ENCODE results near the gene SERINC5.
A peak's percentile ranks its signal among the peaks of the same experiment; 100 is the strongest.

The SERINC5 gene

DNA sequence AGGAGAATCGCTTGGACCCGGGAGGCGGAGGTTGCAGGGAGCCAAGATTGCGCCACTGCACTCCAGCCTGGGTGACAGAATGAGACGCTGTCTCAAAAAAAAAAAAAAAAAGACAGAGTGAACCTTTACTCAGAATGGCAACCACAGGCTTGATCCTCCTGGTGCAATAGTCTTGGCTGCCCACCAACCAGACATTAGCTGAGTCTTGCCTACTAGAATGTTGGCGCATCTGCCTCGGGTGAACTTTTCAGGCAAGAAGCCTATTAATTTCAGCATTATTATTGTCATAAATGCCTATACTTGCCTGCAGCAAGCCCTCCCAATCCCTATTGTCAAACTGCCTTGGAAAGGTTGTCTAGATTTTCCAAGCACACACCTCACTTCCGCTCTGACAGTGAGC, 4.2 kb downstream of the SERINC5 start:
- no peak for DNase-seq

DNA sequence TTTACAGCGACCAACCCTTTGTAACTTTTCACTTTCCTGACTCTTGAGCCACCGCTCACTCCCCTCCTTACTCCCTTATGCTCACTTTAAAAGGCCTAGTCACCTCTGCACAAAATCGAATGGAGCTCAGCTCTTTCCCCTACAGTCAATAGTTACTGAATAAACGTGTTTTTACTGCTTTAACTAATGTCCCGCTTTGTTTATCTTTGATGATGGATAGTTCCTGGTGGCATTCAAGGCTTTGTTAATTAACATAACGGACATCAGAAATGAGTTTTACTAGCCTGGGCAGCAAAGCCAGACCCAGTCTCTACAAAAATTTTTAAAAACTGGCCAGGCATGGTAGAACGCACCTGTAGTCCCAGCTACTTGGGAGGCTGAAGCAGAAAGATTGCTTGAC, 5.0 kb downstream of the SERINC5 start:
- no peak for DNase-seq

DNA sequence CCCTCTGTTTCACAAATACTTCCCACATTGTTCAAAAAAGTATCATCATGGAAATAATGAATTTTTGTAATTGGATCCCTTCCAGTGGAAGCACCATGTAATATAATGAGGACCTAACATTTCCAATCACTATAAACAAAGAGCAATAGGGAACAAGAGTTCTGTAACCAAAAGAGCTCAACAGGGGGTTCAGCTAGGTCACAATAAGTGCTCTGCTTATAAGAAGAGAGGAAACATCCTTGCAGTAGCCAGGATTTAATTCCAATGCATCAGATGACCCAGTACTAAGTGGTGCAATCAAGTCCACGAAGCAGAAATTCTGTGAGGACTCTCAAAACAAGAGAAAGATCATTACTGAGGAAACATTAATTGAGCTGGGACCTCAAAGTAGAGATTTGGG, 5.9 kb downstream of the SERINC5 start:
- DNase-seq = no peak

DNA sequence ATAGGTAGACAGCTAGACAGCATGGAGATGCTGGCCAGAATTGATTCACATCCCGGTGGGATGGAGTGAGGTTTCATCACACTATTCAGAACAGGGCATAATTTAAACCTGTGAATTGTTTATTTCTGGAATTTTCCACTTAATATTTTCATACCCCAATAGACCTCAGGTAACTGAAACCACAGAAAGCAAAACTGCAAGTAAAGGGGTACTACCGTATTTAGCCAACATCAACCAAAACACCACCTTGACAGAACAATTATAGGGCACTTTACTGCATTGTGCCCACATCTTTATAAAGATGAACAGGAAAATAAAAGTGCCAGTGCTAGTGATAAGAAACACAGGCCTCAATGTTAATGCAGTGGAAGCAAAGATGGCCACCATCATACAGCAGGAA, 7.5 kb downstream of the SERINC5 start:
- DNase-seq = no peak

DNA sequence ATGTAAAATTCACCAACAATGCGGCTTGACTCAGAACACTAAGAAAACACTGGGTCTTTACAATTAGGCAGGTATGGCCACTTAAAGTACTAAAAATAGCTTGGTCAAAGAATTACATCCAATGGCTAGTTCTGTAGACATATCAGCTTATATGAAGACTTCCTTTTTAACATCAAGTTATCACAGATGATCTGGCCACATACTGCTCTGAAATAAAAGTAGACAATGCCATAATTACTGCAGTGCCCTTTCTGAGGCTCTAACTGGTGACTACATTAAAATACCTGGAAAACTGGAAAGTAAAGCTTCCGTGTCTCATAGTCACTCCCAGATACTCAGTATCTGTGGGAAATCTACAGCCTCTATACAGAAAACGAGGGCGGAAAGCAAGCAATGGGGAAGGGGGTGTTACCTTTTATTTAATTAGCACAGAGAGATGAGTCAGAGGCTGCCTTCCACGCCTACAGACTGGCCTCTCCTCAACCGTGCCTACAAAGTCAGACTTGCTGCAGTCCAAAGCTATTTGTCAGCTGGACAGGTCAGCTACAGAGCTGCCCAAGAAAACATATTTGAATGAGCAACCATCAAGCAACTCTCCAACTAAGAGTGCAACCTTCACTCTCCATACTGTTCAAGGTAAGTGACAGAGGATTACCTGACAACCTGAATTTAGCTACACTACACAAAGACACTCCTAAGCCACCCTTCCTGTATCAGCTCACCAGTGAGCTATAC, 8.7 kb downstream of the SERINC5 start:
- no peak for DNase-seq

DNA sequence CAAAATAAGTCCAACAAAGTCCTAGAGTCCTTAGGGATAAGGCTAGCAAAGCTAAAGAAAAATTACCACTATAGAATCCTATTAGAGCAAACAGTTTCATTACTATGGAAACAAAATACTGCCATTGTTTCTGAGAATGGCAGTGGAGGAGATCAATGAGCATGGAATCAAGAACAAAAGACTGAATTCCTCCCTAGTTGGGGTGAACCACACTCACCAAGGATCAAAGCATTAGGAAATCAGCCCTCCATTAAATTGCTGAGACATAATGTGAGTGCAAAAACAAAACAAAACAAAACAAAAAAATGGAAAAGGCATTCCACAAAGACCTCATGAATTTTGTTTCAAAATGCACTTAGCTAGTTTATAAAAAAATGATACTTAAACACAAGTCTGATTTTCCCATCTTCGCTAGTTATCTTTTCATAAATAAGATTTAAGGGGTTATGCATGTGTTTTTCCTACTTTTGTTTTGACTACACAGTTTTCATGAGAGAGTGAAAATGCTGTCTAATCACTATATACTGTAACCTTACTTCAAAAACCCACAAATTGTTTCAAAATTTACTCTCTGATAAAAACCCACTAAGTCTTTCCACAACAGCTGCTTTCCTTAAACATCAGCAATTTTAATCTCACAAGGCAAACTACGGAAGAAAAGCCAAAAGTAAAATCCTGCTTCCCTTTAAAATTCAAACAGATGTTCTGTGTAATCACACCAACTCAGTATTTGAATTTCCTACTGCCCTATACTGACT, 9.7 kb downstream of the SERINC5 start:
- no peak for DNase-seq

DNA sequence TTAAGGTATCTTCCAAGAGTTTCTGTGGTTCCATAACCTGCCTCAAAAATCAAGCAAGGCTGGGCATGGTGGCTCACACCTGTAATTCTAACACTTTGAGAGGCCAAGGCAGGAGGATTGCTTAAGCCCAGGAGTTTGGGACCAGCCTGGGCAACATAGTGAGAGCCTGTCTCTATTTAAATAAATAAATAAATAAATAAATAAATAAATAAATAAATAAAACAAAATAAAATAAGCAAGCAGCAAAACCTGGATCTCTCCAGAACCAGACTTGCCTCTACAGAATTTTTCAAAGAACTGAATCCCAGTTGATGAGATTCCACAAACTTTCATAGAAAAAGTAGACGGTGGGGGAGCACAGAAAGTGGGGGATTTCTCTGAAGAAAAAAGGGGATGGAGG, 12.3 kb downstream of the SERINC5 start:
- no peak for DNase-seq

DNA sequence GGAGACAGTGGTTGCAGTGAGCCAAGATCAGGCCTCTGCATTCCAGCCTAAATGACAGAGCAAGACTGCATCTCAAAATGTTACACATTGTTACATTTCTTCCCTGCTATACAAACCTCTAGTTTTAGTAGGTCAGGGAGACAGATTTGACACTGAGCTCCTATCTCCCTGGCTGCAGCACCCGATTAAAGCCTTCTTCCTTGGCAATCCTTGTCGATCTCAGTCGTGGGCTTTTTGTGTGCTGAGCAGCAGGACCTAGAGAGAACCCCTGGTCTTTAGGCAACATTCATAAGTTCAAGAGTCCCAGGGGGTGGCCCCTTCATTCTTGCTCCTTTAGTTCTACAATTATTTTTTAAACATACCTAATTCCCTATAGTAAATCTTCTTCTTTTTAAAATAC, 13.0 kb downstream of the SERINC5 start:
- no peak for DNase-seq

DNA sequence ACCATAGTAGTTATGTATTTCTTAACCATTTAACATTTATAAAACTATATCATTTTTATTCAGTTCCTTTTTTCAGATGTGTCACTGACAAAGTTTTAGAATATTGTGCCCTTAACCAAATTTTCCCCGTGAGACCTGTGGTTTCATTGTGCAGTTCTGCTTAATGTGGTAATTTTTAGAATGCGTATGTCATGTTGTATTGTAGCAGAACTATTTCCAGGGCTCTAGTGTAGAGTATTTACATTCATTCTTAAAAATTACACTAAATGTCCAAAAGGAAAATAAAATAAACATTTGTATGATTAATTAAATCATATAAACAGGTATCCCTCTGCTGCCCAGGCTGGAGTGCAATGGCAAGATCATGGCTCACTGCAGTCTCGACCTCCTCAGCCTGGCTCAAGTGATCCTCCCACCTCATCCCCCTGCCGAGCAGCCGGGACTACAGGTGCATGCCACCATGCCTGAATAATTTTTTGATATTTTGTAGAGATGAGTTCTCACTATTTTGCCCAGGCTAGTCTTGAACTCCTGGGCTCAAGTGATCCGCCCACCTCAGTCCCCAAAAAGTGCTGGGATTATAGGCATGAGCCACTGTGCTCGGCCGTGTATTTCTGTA, 15.4 kb downstream of the SERINC5 start:
- no peak for DNase-seq

DNA sequence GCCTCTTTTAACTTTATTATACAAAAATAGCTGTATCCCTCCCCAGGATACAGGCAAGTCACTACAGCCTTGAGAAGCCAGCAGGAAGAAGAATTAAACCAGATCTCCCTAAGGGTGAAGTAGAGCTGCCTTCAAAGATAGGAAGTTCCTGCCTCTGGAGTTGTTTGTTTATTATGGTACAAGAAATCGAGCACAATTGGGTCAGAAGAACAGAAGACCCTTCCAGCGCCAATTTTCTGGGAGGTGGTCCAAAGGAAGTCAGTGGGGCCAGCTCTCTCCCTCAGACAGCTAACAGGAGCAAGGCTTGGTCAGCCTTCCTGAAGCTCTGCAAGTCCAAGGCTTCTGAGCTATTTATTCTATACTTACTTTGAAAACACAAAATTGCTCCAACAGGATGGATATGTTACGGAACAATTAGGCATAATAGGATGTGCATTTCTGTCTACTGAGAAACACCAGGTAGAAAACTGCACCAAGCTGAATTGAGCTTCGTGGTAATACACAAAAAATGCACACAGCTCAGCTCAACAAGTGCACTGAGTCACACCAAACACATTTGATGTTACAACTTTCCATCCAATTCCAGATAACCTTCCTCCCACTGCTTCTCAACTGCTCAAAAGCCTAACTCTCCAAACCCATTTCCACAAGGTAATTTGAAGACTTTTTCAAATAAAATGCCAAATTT, 16.0 kb downstream of the SERINC5 start:
- DNase-seq = peak in 1 of 2 donors; percentile 24

DNA sequence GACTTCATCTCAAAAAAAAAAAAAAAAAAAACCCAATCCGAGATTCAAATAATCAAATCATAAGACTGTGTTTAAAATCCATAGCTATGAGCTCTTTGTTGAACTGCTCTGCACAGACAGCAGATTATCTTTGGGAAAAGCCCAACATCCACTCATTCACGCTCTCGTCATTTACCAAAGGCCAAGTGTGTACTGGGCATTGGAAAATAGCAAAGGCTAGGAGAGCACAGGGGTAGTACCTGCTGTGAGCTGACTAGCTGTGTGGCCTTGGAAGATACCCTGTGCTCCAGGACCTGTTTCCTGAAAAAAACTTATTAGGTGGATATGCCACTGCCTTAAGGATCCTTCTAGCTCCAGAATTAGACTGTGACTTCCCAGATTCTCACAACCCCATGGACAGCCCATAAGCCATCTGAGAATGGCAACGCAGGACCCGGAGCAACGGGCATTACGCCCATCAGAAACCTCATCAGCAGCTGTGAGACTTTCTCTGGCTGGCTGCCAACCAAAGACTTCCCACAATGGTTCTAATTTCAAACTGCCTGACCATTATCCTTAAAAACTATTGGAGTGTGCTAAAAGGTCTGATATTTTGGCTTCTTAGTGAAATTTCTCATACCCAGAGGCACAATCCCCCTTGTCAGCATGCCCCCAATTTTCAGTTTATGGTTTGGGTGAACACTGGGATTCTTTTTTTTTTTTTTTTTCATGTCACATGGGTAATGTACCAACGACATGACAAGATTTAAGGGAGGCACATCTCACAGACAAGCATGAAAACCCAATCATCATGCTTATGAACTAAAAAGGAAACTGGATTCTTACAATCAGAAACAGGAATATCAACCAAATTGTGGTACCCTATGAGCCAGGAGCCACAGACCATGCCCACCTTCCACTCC, 16.8 kb downstream of the SERINC5 start:
- DNase-seq = peak; percentile 77 to 83

DNA sequence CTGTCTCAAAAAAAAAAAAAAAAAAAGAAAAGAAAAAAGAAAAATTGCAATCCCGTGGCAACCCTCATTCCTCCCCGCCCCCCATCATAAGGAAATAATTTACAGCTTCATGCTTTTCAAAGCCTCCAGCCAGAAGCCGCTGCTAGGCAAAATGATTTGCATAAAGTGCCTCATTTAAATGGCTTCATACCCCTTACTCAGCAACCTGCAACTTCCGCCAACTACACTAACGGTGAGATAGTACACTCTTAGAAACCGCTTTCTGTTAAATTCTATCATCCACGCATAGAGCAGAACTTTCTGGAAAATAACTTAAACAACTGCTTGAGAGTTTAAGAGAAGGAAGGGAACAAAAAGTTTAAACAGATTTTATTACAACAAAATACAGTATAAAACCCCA, 17.8 kb downstream of the SERINC5 start:
- DNase-seq = no peak

DNA sequence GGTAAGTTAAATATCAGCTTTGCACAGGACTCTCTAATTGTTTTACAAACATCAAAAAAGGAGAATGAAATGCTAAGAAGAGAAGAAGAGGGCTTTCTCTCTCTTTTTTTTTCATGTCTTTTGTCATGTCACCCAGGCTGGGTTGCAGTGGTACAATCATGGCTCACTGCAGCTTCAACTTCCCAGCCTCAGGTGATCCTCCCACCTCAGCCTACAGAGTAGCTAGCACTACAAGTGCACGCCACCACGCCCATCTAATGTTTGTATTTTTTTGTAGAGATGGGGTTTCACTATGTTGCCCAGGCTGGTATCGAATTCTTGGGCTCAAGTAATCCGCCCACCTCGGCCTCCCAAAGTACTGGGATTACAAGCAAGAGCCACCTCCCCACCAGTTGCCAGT, 18.6 kb downstream of the SERINC5 start:
- no peak for DNase-seq

DNA sequence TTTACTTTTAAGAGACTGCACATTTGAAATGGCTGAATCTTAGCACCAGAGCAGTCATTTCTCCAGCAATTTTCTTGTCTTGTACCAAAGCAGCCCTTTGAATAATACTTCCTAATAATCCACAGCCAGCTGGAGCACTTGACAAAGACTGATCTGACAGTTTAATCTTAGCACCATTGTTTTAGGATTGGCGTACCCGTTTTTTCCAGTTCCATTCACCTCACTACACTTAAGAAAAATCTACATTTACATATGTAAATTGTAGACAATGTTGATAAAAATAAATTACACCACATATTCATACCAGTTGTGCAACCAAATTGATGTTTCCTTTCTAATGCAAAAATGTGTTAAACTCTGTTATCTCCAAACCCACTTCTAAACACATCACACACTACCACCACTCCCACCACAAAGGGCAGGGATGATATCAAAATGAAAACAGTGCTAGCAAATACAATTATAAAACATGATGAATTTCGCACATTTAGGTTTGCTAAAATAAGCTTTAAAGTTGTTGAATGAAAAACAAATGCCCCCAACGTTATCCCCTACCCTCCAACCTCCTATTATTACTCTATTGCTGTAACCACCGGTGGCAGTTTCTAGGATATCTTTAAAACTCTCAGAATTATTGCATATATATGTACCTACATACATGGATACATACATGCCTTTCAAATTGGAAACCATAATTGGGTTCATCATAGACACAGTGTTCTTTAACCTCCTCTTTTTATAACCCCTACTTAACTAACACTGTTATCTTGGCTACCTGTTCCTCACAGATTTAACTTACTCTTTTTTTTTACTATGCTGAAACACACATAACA, 21.5 kb downstream of the SERINC5 start:
- DNase-seq = no peak

DNA sequence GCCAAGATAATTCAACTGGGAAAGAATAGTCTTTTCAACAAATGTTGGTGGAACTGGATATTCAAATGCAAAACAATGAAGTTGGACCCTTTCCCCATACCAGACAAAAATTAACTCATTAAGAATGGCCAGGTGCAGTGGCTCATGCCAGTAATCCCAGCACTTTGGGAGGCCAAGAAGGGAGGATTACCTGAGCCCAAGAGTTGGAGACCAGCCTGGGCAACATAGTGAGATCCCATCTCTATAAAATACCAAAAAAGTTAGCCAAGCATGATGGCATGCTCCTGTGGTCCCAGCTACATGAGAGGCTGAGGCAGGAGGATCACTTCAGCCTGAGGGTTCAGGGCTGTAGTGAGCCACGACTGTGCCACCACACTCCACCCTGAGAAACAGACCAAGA, 24.2 kb downstream of the SERINC5 start:
- DNase-seq = no peak

DNA sequence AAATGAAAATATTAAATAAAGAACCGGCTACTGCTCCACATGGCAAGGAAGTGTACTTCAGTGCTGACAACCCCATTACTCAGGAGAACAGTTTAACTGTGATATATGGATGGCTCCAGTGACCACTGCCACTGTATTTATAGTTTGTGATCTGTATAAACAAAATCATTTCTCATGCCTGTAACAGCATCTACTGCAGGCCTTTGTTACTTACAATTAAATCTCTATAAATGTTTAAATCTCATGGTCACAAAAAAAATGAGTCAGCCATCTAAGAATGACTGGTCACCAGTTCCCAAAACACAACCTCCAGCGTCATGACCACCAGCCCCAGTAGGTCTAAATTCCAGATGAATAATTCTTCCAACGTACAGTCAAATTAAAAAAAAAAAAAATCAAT, 24.6 kb downstream of the SERINC5 start:
- DNase-seq = no peak

DNA sequence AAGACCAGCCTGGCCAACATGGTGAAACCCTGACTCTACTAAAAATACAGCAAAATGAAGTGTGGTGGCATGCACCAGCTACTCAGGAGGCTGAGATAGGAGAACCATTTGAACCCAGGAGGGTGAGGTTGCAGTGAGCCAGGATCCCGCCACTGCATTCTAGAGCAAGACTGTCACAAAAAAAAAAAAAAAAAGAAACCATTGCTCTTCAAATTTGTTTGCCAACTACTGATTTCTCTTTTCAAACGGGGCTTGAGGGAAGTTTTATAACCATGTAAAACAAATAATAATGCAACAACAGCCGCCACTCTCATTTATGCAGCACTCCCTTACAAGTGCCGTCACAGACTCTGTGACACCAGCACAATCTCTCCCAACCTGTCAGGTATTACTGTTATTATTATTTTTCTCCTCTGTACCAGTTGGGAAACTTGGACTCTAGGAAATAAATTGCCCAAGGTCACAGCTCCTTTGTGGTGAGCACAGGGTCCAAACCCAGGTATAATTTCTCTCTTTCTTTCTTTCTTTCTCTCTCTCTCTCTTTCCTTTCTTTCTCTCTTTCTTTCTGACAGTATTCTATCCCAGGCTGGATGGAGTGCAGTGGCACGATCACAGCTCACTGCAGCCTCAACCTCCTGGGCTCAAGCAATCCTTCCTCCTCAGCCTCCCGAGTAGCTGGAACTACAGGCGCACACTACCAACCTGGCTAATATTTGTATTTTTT, 25.4 kb downstream of the SERINC5 start:
- DNase-seq = no peak

DNA sequence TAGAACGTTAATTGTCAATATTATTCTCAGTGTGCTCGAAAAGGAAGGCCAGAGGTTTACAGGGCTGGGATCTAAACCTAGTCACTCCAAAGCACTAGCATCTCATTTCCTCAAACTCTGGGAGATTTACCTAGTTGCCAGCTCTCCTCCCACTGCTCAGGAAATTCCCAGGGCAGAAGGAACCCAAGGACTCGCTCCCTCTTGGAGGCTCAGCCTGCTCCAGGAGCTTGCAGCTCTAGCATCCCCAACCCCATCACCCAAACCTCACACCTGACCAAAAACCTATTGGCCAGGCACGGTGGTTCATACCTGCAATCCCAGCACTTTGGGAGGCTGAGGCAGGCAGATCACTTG, 26.0 kb downstream of the SERINC5 start:
- DNase-seq = no peak

DNA sequence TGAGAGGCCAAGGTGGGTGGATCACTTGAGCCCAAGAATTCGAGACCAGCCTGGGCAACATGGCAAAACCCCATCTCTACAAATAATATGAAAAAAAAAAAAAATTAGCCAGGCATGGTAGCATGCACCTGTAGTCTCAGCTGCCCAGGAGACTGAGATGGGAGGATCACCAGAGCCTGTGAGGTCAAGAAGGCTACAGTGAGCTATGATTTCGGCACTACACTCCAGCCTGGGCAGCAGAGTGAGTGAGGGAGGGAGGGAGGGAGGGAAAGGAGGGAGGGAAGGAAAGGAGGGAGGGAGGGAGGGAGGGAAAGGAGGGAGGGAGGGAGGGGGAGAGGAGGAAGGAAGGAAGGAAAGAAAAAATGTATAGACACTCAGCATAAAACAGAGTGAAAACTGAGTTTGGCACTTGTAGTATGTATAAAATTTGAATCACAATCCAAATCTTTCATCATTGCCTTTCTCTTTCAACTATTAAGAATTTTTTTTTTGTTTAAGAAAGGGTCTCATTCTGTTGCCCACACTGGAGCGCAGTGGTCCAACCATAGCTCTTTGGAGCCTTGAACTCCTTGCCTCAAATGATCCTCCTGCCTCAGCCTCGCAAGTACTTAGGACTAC, 27.8 kb downstream of the SERINC5 start:
- DNase-seq = no peak

DNA sequence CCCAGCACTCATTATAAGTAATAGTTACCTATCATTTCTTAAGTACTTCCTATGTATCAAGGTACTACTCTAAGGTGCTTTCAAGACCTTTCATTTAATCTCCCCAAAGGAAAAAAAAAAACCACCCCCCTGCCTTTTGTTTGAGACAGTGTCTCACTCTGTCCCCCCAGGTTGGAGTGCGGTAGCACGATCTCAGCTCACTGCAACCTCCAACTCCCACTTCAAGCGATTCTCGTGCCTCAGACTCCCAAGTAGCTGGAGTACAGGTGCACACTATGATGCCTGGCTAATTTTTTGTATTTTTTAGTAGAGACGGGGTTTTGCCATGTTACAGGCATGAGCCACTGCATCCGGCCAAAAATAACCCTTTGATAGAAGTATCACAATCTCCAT, 29.9 kb downstream of the SERINC5 start:
- DNase-seq = no peak

Data from hippocampal formation (tissue), 2 donors.